ENCODE data around the gene DNAH17.

The DNAH17 gene

GRCh38 chr17:78494696-78495330 is 82.4 kb downstream of the DNAH17 start:
- no peak for DNase-seq (ENCODE audit: low read depth)

GRCh38 chr17:78493853-78494695 is 83.1 kb downstream of the DNAH17 start:
- no peak for DNase-seq (ENCODE audit: low read depth)

DNA sequence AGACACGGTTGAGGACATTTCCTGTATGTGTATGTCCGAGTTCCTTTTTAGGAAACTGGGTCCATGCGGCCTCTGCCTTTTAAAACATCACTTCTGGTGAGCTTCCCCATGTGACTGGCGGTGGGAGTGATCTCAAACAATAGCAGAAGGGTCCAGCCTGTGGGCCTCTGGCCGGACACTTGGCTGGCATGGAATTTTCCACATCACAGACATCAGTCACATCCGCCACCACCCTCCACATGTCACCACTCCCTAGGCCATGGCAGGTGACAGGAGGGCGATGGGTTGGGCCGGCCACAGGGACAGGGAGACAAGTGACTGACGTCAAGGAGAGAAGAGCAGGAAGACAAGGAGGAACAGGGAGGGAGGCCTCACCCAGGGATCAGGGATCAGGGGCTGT is 83.7 kb downstream of the DNAH17 start:
- DNase-seq (ENCODE audit: low read depth) = no peak

DNA sequence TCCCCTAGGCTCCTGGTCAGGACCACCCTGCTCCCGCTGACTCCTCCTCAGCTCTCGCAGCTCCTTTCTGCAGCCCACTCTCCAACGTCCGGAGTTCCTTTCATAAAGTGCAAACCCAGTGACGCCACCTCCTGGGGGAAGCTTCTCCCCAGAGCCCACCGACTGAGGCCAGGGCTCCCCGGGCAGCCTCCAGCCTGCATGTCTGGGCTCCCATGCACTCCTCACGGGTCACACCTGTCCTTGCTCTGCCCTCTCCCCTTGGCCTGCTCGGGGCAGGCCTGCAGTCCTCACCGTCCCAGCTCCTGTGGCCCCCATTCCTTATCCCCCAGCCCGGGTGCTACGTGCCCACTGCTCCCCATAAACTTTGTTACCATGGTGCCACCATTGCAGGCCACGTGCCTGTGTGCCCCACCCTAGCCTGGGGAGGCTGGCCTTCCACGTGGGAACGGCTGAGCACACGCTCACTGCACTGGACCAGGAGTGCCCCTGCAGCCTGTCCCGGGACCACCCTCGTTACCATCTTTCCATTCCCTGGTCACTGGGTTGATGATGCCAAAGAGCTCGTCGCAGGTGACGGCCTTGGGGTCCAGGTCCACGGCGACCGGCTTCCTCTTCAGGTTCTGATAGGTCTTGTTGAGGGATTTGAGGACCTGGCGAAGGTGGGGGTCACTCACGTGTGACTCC is 84.9 kb downstream of the DNAH17 start:
- no peak for DNase-seq (ENCODE audit: low read depth)

DNA sequence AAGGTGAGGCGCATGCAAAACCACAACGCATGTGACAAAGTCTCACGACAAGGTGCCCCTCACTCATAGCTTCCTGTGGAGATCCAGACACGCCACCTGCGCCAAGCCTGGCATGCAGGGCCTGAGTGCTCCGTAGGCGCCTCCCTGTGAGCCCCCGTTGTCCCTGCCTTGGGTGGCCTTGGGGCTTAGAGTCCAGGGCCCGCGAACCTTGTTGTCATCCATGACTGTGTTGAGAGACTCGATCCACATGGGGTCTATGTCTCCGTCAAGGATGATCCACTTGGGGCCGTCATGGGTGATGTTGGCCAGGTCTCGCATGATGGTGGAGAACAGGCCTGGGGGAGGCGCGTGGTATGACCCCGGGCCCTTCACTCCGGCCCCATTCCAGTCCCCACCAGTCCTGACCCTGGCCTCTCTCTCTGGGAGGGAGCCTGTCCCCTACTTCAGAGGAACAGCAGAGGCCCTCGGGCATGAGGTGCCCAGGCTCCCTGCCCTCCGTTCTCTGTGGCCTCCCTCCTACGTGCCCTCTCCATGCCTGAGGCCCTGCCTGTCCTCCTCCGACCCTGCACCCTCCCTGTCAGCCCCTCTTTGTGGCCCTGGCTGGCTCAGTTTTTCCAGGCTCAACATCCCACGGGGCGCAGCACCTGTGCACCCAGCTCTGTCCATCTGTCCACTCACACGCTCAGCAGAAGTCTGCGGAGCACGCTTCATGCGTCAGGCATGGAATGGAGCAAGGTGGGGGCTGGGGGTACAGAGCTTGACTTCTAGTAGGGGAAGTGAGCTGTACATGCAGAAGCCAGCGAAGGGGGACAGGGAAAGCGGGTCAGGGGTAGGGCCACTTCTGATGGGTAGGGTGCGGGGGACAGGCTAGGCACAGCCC is 85.7 kb downstream of the DNAH17 start:
- no peak for DNase-seq (ENCODE audit: low read depth)

DNA sequence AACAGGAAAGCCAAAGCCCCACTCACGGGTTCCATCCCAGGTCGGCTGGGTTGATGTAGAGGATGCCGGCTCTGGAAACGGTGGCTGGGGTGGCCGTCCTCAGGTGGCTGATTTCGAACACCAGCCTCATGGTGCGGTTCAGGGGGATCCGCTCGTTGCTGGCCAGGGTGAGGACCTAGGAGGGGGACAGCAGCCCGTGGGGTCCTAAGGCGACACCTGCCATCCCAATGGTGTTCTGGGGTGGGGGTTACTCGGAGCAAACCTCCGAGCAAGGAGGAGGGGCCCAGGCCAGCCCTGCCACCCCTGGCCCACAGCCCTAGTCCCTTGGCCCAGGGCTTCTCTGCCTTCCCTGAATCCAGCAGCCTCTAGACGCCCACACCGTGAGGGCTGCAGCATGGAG is 86.5 kb downstream of the DNAH17 start:
- no peak for DNase-seq (ENCODE audit: low read depth)

DNA sequence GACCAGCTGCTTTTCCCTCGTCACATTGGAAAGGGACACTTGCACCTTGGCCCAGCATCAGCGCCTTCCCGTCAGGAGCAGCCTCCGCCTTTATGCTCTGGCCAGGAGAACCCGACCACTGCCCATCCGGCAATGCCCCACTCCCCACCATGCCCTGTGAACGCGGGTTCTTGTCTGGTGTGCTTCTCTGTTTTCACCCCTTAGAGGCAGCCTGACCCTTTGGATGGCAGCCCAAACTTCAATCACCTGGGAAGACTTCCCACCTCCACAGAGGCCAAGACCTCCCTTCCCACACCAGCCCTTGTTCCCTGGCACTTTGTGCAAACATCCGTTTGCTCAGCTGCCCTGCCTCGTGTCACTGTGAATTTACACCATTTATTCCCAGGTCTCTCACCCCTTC is 87.0 kb downstream of the DNAH17 start:
- DNase-seq (ENCODE audit: low read depth) = no peak

DNA sequence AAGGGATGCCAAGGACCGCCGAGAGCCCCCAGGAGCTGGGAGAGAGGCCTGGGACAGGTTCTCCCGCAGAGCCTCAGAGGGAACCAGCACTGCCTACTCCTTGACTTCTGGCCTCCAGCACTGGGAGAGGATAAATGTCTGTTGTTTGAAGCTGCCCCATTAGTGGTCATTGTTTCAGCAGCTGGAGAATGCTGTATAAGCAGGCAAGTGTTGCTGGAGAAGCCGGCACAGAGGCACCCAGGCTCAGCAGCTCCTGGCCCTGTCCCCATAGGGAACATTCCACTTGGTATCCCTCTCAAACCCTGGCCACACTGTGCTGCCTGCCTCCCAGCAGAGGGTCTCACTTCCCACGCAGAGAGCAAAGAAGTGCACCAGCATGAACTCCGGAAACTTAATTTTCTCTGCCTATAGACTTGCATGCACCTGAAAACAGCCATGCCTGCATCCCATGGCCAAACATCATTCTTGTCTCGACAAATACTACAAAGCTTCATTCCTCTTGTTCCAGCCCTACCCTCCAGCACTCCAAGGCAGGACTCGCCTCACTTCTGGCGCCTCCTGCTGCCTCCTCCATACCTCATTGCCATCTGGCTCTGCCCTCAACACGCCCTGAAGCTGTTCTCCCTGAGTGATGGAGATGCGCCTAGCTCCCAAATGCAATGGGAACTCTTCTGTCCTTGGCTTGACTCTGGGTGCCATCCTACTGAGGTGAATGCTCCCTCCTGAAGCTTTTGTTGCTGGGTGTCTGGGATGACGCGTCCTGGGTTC is 88.1 kb downstream of the DNAH17 start:
- no peak for DNase-seq (ENCODE audit: low read depth)

DNA sequence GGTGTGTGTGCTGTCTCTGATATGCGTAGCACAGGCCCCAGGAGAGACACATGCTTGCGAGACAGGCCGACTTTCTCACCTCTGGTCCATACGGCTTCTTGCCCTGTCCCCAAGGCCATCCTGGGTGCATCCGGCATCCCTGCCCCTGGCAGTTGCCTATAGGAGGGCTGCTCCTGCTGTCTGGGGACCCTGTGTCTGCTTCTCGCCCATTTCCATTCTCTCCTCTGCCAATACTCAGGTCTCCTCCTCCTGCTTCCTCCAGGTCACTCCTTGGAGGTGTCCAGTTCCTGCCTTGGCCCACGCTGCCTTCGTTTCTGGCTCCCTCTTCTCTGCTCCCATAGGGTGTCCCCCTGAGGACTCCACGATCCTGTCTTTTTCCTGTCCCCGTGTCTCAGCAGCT is 89.0 kb downstream of the DNAH17 start:
- DNase-seq (ENCODE audit: low read depth) = no peak

GRCh38 chr17:78486946-78487680 is 90.1 kb downstream of the DNAH17 start:
- DNase-seq (ENCODE audit: low read depth) = no peak

DNA sequence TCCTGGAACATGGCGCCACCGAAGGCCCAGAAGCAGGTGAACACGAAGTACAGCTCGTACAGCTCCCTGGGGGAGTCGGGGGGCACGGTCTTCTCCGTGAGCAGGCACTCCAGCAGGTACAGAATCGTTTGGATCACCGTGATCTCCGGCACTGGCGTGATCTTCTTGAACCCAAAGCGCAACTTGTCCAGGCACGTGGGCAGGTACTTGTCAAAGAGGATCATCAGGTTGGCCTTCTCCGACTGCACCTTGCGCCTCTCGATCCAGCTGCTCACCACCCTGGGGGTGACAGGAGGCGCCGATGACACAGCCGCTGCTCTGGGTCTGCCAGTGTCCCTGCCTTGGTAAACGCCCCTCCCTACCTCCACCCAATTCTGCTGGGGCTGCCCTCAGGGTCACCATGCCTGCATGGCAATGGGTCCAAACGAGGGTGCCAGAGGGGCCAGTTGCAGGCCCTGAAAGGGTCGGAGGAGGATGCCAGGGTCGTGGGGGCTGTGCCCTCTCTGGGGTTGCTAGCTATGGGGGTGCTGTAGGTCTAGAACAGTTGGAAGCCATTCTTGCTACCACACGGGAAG is 90.9 kb downstream of the DNAH17 start:
- DNase-seq (ENCODE audit: low read depth) = no peak

- DNase-seq (ENCODE audit: low read depth) = no peak
Measured at GRCh38 chr17:78485290-78486168, 91.7 kb downstream of the DNAH17 start.

- no peak for DNase-seq (ENCODE audit: low read depth)
Measured at GRCh38 chr17:78484271-78485246, 92.6 kb downstream of the DNAH17 start.

GRCh38 chr17:78479369-78479768 is 97.8 kb downstream of the DNAH17 start:
- no peak for DNase-seq (ENCODE audit: low read depth)

DNA sequence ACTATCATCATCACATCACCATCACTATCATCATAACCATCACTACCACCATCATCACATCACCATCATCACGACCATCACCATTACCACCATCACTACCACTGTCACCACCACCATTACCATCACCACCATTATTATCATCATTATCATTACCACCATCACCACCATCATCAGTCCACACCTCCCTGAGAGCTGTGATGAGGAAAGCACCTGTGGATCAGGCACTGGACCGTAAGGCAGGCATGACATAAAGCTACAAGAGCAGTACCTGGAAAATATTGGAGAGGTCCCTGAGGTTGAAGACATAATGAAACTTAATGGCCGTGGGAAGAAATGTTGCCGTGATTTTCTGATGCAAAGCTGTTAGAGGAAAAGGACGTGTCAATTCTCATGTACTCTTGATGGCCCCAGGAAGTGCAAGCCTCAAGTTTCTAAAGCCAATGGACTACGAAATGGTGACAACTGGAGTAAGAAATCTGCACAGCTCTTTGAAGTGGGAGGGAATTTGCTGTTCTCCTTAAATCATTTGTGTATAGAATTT is 98.4 kb downstream of the DNAH17 start:
- DNase-seq (ENCODE audit: low read depth) = no peak

- DNase-seq (ENCODE audit: low read depth) = no peak
Measured at GRCh38 chr17:78477913-78478756, 99.1 kb downstream of the DNAH17 start.

- DNase-seq (ENCODE audit: low read depth) = no peak
Measured at GRCh38 chr17:78476973-78477372, 100.2 kb downstream of the DNAH17 start.
